ENCODE results near the gene CHKA. TPM values are rescaled to one million over a fixed set of nuclear protein-coding genes. Genes with fewer than 3 reads are reported as not detected.

CHKA gene
- total and polyA plus RNA-seq, 2 donors (not counting 3 experiments of a cell fraction or from before 2014, with no cell fraction given) = 21.4 to 25.1 TPM

- Histone ChIP-seq H3K4me1 (ENCODE audit: control insufficient read depth, extremely low read depth, insufficient read depth, low read length) (no peaks in the 10 kb centered on the region), H3K27me3 (ENCODE audit: control insufficient read depth in 2 of 2, insufficient read depth in 2 of 2, low read length in 2 of 2) (no peaks in the 10 kb centered on the region), H3K9me3 (replicated peaks; ENCODE audit: control insufficient read depth, insufficient read depth, low read length) (no peaks in the 10 kb centered on the region), H2AFZ (ENCODE audit: low read depth, low read length) (no peak overlapping the region), H3K4me3 (replicated peaks in 1 of 3; ENCODE audit: insufficient read depth in 1 of 3, low read depth in 1 of 3, low read length in 3 of 3) (no peak overlapping the region), H3K79me2 (ENCODE audit: control insufficient read depth, insufficient read depth, low read length) (no peaks in the 10 kb centered on the region), H4K20me1 (replicated peaks; ENCODE audit: control insufficient read depth, extremely low read depth, insufficient read depth, low read length) (no peaks in the 10 kb centered on the region), H3K36me3 (ENCODE audit: control insufficient read depth in 2 of 2, extremely low read depth in 1 of 2, insufficient read depth in 2 of 2, low read length in 2 of 2) (no peaks in the 10 kb centered on the region), H3K27ac (ENCODE audit: insufficient read depth, low read depth, low read length) (no peak overlapping the region), H3K9ac (replicated peaks; ENCODE audit: extremely low read depth, insufficient read depth, low read length) (no peak overlapping the region), H3K4me2 (ENCODE audit: insufficient read depth, low read length) (no peak overlapping the region), H3K9me1 (replicated peaks; ENCODE audit: control insufficient read depth, extremely low read depth, insufficient read depth, low read length) (no peaks in the 10 kb centered on the region)
- intact Hi-C loops (cut with micrococcal nuclease) (no loop called here), dilution Hi-C loops (cut with MboI; ENCODE audit: extremely low pct_ligation_motif_present, low sequenced_read_pairs) (no loop called here)
- DNase-seq (ENCODE audit: low read depth, low spot score) = no peak
- no peak for FAIRE-seq
- TF ChIP-seq CTCF (IDR thresholded peaks at IDR 0.05; ENCODE audit: extremely low read depth in 1 of 2, insufficient read depth in 1 of 2, low read depth in 1 of 2, low read length in 2 of 2) = peak in 1 of 2 donors; percentile 29
- no peak for TF ChIP-seq MYC (IDR thresholded peaks at IDR 0.05; ENCODE audit: low read depth, low read length)
- ChIA-PET POLR2A (no interaction called here), CTCF (no interaction called here)
- no TSS peak for BruUV-seq (replicated peaks)
Observed at GRCh38 chr11:68021167-68021787, 99.9 kb downstream of the CHKA start.

- peak; percentile 28 to 59 for TF ChIP-seq CTCF (IDR thresholded peaks at IDR 0.05; ENCODE audit: extremely low read depth in 1 of 2, insufficient read depth in 1 of 2, low read depth in 1 of 2, low read length in 2 of 2)
- TF ChIP-seq EZH2 (IDR thresholded peaks at IDR 0.05; ENCODE audit: borderline replicate concordance, low read depth, low read length, severe bottlenecking) = no peak
- TF ChIP-seq GATA2 (IDR thresholded peaks at IDR 0.05; ENCODE audit: insufficient read depth, insufficient read length, low read depth, low read length) = no peak
- no TSS peak for BruUV-seq (replicated peaks)
- no peak overlapping the region for H3K27ac ChIP-seq (ENCODE audit: insufficient read depth, low read depth, low read length)
- H3K27me3 ChIP-seq (ENCODE audit: control insufficient read depth in 2 of 2, insufficient read depth in 2 of 2, low read length in 2 of 2) = no peaks in the 10 kb centered on the region
- no peak overlapping the region for H3K4me3 ChIP-seq (replicated peaks in 1 of 3; ENCODE audit: insufficient read depth in 1 of 3, low read depth in 1 of 3, low read length in 3 of 3)
- POLR2A ChIA-PET = no interaction called here
- intact Hi-C loops (cut with micrococcal nuclease) (no loop called here), dilution Hi-C loops (cut with MboI; ENCODE audit: extremely low pct_ligation_motif_present, low sequenced_read_pairs) (no loop called here)
- no peak overlapping the region for H2AFZ ChIP-seq (ENCODE audit: low read depth, low read length)
- no peaks in the 10 kb centered on the region for H3K79me2 ChIP-seq (ENCODE audit: control insufficient read depth, insufficient read depth, low read length)
- H3K9ac ChIP-seq (replicated peaks; ENCODE audit: extremely low read depth, insufficient read depth, low read length) = no peak overlapping the region
- no peaks in the 10 kb centered on the region for H3K9me1 ChIP-seq (replicated peaks; ENCODE audit: control insufficient read depth, extremely low read depth, insufficient read depth, low read length)
- no peaks in the 10 kb centered on the region for H3K4me1 ChIP-seq (ENCODE audit: control insufficient read depth, extremely low read depth, insufficient read depth, low read length)
- no peaks in the 10 kb centered on the region for H3K9me3 ChIP-seq (replicated peaks; ENCODE audit: control insufficient read depth, insufficient read depth, low read length)
- CTCF ChIA-PET = interaction anchor here (1.1 kb wide), 1 partner anchor 10 kb away, joined by 3 read pairs; no protein-coding TSS in a partner anchor
- H3K36me3 ChIP-seq (ENCODE audit: control insufficient read depth in 2 of 2, extremely low read depth in 1 of 2, insufficient read depth in 2 of 2, low read length in 2 of 2) = no peaks in the 10 kb centered on the region
- DNase-seq (ENCODE audit: low read depth, low spot score) = peak; percentile 28
- peak; percentile 59 for FAIRE-seq
- H4K20me1 ChIP-seq (replicated peaks; ENCODE audit: control insufficient read depth, extremely low read depth, insufficient read depth, low read length) = no peaks in the 10 kb centered on the region
- no peak overlapping the region for H3K4me2 ChIP-seq (ENCODE audit: insufficient read depth, low read length)
Observed at GRCh38 chr11:68020575-68020974, 100.6 kb downstream of the CHKA start.

Data from endothelial cell of umbilical vein (primary cell).